Kasumi-1 (cell line): ENCODE measurements around the gene CACNA2D3.

Experiments
- DNase-seq, 2 experiments: peaks; one replicate each; lab custom pipeline; 2025; lab: John Stamatoyannopoulos, UW

Gene CACNA2D3

GRCh38 chr3:54274607-54275006, 152.3 kb downstream of the CACNA2D3 start:
- DNase-seq, result no peak

GRCh38 chr3:54279005-54279583, 156.7 kb downstream of the CACNA2D3 start:
- DNase-seq, result no peak

- no peak for DNase-seq
Measured at GRCh38 chr3:54283470-54283869, 161.1 kb downstream of the CACNA2D3 start.

GRCh38 chr3:54294214-54294613, 171.9 kb downstream of the CACNA2D3 start:
- no peak for DNase-seq

GRCh38 chr3:54296531-54296930, 174.2 kb downstream of the CACNA2D3 start:
- no peak for DNase-seq

GRCh38 chr3:54299169-54299935, 177.0 kb downstream of the CACNA2D3 start:
- no peak for DNase-seq

- no peak for DNase-seq
Measured at GRCh38 chr3:54303517-54304375, 181.4 kb downstream of the CACNA2D3 start.

GRCh38 chr3:54304877-54305276, 182.5 kb downstream of the CACNA2D3 start:
- no peak for DNase-seq

GRCh38 chr3:54305409-54306099, 183.2 kb downstream of the CACNA2D3 start:
- no peak for DNase-seq

- no peak for DNase-seq
Measured at GRCh38 chr3:54307566-54308180, 185.3 kb downstream of the CACNA2D3 start.

- DNase-seq, result no peak
Measured at GRCh38 chr3:54309601-54310000, 187.2 kb downstream of the CACNA2D3 start.

- DNase-seq, result no peak
Measured at GRCh38 chr3:54311211-54311747, 188.9 kb downstream of the CACNA2D3 start.

- no peak for DNase-seq
Measured at GRCh38 chr3:54312156-54312899, 190.0 kb downstream of the CACNA2D3 start.

GRCh38 chr3:54313418-54313817, 191.1 kb downstream of the CACNA2D3 start:
- no peak for DNase-seq

- DNase-seq, result no peak
Measured at GRCh38 chr3:54321520-54321919, 199.2 kb downstream of the CACNA2D3 start.

GRCh38 chr3:54322354-54322753, 200.0 kb downstream of the CACNA2D3 start:
- no peak for DNase-seq

- DNase-seq, result no peak
Measured at GRCh38 chr3:54324103-54324502, 201.8 kb downstream of the CACNA2D3 start.

- no peak for DNase-seq
Measured at GRCh38 chr3:54326951-54327350, 204.6 kb downstream of the CACNA2D3 start.

GRCh38 chr3:54331341-54331740, 209.0 kb downstream of the CACNA2D3 start:
- no peak for DNase-seq

GRCh38 chr3:54337846-54338245, 215.5 kb downstream of the CACNA2D3 start:
- no peak for DNase-seq

- DNase-seq, result no peak
Measured at GRCh38 chr3:54339608-54340007, 217.3 kb downstream of the CACNA2D3 start.
